WI38 (cell line): Measurements from ENCODE around the gene DENND1B.

ENCODE experiments used
- H3K4me3 ChIP-seq: 2 replicates; pipeline ENCODE4 v1.5.1; 2011; ENCODE audit warnings: low read depth, mild to moderate bottlenecking, control low read depth, low read length
- CTCF ChIP-seq: IDR thresholded peaks from 2 replicates; pipeline ENCODE4 v1.5.1; 2012; ENCODE audit warnings: low read depth, mild to moderate bottlenecking, control low read depth, low read length

Gene DENND1B

GRCh38 chr1:197695961-197696360 lies 79.3 kb downstream of the DENND1B start:
- TF ChIP-seq CTCF: no peak
- H3K4me3 ChIP-seq: no peak overlapping the region

GRCh38 chr1:197692965-197693364 lies 82.3 kb downstream of the DENND1B start:
- no peak for TF ChIP-seq CTCF
- H3K4me3 ChIP-seq: no peak overlapping the region

GRCh38 chr1:197691816-197692215 lies 83.5 kb downstream of the DENND1B start:
- no peak overlapping the region for H3K4me3 ChIP-seq
- no peak for TF ChIP-seq CTCF

- H3K4me3 ChIP-seq: no peak overlapping the region
- TF ChIP-seq CTCF: no peak
These were observed 85.2 kb downstream of the DENND1B start for GRCh38 chr1:197690074-197690473.

- no peak overlapping the region for H3K4me3 ChIP-seq
- TF ChIP-seq CTCF: no peak
These were observed 87.0 kb downstream of the DENND1B start for GRCh38 chr1:197688233-197688632.

GRCh38 chr1:197686702-197687355 lies 88.5 kb downstream of the DENND1B start:
- no peak for TF ChIP-seq CTCF
- H3K4me3 ChIP-seq: no peak overlapping the region

- no peak overlapping the region for H3K4me3 ChIP-seq
- no peak for TF ChIP-seq CTCF
These were observed 89.0 kb downstream of the DENND1B start for GRCh38 chr1:197686231-197686630.
